RWPE1 (cell line): Measurements from ENCODE around the gene RIMBP2.

Source experiments
- CTCF ChIA-PET: fragments of 350-600 bp; sonication (Branson Sonifier 250); formaldehyde crosslinking; extraction: SDS; loops from one replicate; lab custom pipeline; 2021; lab: Yijun Ruan, JAX
- POLR2A ChIA-PET: fragments of 400-600 bp; formaldehyde crosslinking; extraction: SDS; loops from one replicate; lab custom pipeline; 2020; ENCODE audit warnings: antibody characterized with exemption; ENCODE audit not compliant: low non-redundant PET; lab: Yijun Ruan, JAX
- DNase-seq: peaks from one replicate; pipeline ENCODE4 v3.0.0; 2012; ENCODE audit warnings: low spot score
- H3K27ac ChIP-seq: fragments of 450-650 bp; 2 replicates; pipeline ENCODE4 v1.5.1; 2017
- CTCF ChIP-seq: fragments of 450-650 bp; conservative IDR thresholded peaks from 2 replicates; pipeline ENCODE4 v1.5.1; 2017; ENCODE audit warnings: low read depth, mild to moderate bottlenecking

RIMBP2 gene

DNA sequence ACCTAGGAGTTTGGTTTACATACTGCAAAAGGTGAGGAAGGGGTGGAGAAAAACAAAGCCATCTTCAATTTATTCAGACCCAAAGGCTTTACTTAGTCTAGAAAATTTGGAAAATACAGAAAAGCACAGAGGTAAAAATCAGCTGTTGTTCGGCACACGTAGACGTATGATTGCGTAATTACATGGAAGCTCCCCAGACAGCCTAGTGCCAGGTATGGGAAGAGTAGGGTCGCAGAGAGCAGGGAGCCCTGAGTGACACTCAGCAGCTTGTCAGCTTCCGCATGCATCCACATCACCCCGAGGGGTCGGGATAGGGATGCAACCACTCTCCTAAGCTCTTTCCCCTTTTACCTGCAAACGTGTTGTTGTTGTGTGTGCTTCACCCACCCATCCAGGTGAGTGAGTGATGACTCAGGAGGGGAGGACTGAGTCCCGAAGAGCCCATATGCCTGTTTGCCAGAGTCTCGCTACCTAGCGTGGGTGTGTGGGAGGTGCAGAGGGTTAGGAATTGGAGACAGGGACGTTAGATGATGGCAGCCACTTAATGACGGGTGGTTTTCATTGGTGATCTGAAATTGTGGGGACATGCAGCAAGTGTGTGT is 358.3 kb downstream of the RIMBP2 start:
- no peak for TF ChIP-seq CTCF
- POLR2A ChIA-PET = no interaction called here
- peak; percentile 38 for DNase-seq
- CTCF ChIA-PET = interaction anchor here (0.7 kb wide), 1 partner anchor 64 kb away, joined by 3 read pairs; no protein-coding TSS in a partner anchor
- H3K27ac ChIP-seq = no peak overlapping the region

DNA sequence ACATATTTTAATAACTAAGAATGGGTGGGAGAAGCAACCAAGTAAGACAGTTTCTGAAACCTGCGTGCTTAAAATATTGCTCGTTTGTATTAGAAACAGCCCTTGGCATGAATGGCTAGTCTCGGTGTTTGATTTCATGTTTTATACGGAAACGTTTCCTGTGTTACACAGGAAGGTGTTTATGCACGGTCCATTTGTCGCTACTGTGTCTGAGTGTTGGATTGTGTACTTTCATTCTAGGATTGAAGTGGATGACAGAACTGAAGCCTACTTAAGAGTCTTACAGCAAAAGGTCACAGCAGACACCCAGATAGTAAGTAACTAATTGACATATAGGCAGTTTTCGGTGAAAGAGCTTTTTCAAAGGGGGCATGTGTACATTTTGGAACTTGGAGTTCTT is 358.9 kb downstream of the RIMBP2 start:
- POLR2A ChIA-PET = no interaction called here
- TF ChIP-seq CTCF = no peak
- DNase-seq = no peak
- no peak overlapping the region for H3K27ac ChIP-seq
- CTCF ChIA-PET = interaction anchor here (0.7 kb wide), 1 partner anchor 65 kb away, joined by 3 read pairs; no protein-coding TSS in a partner anchor

- H3K27ac ChIP-seq = no peak overlapping the region
- ChIA-PET CTCF (no interaction called here), POLR2A (no interaction called here)
- TF ChIP-seq CTCF = no peak
- DNase-seq = no peak
Observed at GRCh38 chr12:130356222-130356621, 359.9 kb downstream of the RIMBP2 start.

GRCh38 chr12:130354407-130354806 is 361.7 kb downstream of the RIMBP2 start:
- H3K27ac ChIP-seq = no peak overlapping the region

GRCh38 chr12:130353081-130353480 is 363.0 kb downstream of the RIMBP2 start:
- TF ChIP-seq CTCF = no peak
- DNase-seq = no peak
- ChIA-PET POLR2A (no interaction called here), CTCF (no interaction called here)
- H3K27ac ChIP-seq = no peak overlapping the region

More at GRCh38 chr12:130354407-130354806, 361.7 kb downstream of the RIMBP2 start:
- no peak for TF ChIP-seq CTCF
- no peak for DNase-seq
- ChIA-PET CTCF (interaction anchor here (0.7 kb wide), 1 partner anchor 689 kb away, joined by 3 read pairs; no protein-coding TSS in a partner anchor), POLR2A (no interaction called here)

DNA sequence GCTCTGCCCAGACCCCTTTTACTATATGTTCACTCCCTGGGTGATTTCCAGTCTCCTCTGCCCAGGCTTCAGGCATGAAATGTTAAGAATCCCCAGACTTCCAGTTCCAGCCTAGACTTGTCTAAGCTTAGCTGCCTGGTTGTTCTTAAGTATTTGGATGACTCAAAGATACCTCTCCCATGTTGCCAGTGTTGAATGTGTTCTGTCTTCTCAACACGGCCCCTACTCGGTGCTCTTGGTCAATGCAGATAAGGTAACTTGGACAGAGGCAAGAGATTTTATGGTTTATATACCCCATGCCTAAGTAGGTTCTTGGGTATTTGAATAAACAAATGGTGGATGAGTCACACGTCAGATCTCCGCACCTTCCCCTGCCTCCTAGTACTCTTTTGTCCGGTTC is 364.8 kb downstream of the RIMBP2 start:
- POLR2A ChIA-PET = no interaction called here
- H3K27ac ChIP-seq = no peak overlapping the region
- DNase-seq = peak; percentile 89
- TF ChIP-seq CTCF = no peak
- CTCF ChIA-PET = interaction anchor here (0.7 kb wide), 1 partner anchor 102 kb away, joined by 4 read pairs; no protein-coding TSS in a partner anchor
